Tibial nerve (tissue), 4 donors: Measurements from ENCODE around the gene HDDC3. TPM values are rescaled to one million over a fixed set of nuclear protein-coding genes. Genes with fewer than 3 reads are reported as not detected.

Experiments used
- DNase-seq, 2 donors: peaks; one replicate each; pipeline ENCODE4 v3.0.0-alpha.2; 2019; ENCODE audit warnings: low spot score in 2 of 2
- H3K27ac ChIP-seq, 4 donors: fragments of 200-600 bp; sonication (generic) in 3 of 4; one replicate each; pipeline ENCODE4 v1.5.1; 2017 to 2019; ENCODE audit warnings: mild to moderate bottlenecking in 1 of 4
- H3K27me3 ChIP-seq, 2 donors: fragments of 200-600 bp; sonication (generic) in 1 of 2; one replicate each; pipeline versions ENCODE4 v1.5.1 to v1.6.0; 2017 to 2019
- H3K36me3 ChIP-seq, 3 donors: fragments of 200-600 bp; sonication (generic); one replicate each; pipeline ENCODE4 v1.5.1; 2018 to 2019
- H3K4me1 ChIP-seq, 4 donors: fragments of 200-600 bp; sonication (generic) in 3 of 4; one replicate each; pipeline ENCODE4 v1.5.1; 2017 to 2019
- H3K4me3 ChIP-seq, 4 donors: fragments of 200-600 bp; sonication (generic) in 3 of 4; one replicate each; pipeline ENCODE4 v1.5.1; 2017 to 2019; ENCODE audit warnings: mild to moderate bottlenecking in 1 of 4, moderate library complexity in 1 of 4
- H3K9me3 ChIP-seq, 4 donors: fragments of 200-600 bp; sonication (generic) in 3 of 4; one replicate each; pipeline ENCODE4 v1.5.1; 2017 to 2019
- EP300 ChIP-seq, 2 donors: sonication (generic); formaldehyde crosslinking; IDR thresholded peaks; one replicate each; pipeline ENCODE4 v1.6.1; 2017; ENCODE audit warnings: antibody characterized with exemption in 2 of 2, mild to moderate bottlenecking in 1 of 2
- POLR2A ChIP-seq, 2 donors: fragments of 450-650 bp; IDR thresholded peaks; one replicate each; pipeline ENCODE4 v1.6.1; 2017; ENCODE audit warnings: antibody characterized with exemption in 2 of 2, mild to moderate bottlenecking in 2 of 2, moderate library complexity in 2 of 2
- WGBS, 2 donors: methylation state at CpG; one replicate each; pipeline ENCODE4 v1.1.5; 2018; 5-methylcytosine and 5-hydroxymethylcytosine counted together
- total RNA-seq, 4 donors: library from RNA; depleted of rRNA; stranded (reverse); fragments of >200 nt; gene quantifications; one replicate each; pipeline ENCODE4 v1.1.0, GENCODE V29; 2016
- TF ChIP-seq, protein P1 (sequence below), 5 experiments: fragments of 200-600 bp in 3 of 5; fragments of 450-650 bp in 2 of 5; sonication (generic) in 3 of 5; IDR thresholded peaks; one replicate each; pipeline ENCODE4 v1.5.1; 2016 to 2019; ENCODE audit warnings: antibody characterized with exemption in 5 of 5, mild to moderate bottlenecking in 3 of 5, moderate library complexity in 2 of 5

Gene HDDC3
- total RNA-seq, 4 donors from 2014 or later: 16.5 to 22.5 (median 18.7) TPM

- TF ChIP-seq POLR2A (IDR thresholded peaks at IDR 0.05) (no peak), EP300 (IDR thresholded peaks at IDR 0.05) (no peak)
- TF ChIP-seq, protein P1, sequence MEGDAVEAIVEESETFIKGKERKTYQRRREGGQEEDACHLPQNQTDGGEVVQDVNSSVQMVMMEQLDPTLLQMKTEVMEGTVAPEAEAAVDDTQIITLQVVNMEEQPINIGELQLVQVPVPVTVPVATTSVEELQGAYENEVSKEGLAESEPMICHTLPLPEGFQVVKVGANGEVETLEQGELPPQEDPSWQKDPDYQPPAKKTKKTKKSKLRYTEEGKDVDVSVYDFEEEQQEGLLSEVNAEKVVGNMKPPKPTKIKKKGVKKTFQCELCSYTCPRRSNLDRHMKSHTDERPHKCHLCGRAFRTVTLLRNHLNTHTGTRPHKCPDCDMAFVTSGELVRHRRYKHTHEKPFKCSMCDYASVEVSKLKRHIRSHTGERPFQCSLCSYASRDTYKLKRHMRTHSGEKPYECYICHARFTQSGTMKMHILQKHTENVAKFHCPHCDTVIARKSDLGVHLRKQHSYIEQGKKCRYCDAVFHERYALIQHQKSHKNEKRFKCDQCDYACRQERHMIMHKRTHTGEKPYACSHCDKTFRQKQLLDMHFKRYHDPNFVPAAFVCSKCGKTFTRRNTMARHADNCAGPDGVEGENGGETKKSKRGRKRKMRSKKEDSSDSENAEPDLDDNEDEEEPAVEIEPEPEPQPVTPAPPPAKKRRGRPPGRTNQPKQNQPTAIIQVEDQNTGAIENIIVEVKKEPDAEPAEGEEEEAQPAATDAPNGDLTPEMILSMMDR (IDR thresholded peaks at IDR 0.05): no peak
- Histone ChIP-seq H3K27ac (no peak overlapping the region), H3K4me3 (no peak overlapping the region), H3K27me3 (no peaks in the 10 kb centered on the region), H3K4me1 (no peaks in the 10 kb centered on the region), H3K9me3 (no peaks in the 10 kb centered on the region), H3K36me3 (peaks cover 0 to 100% (median 36%) of the 10 kb centered on the region in 3 donors)
- WGBS, 2 donors: 94 to 95% methylated on average over 2 to 8 of the region's 8 CpGs
- no peak for DNase-seq
Measured at GRCh38 chr15:90948506-90948905, 16.2 kb upstream of the HDDC3 start.

GRCh38 chr15:90947577-90948357 lies 15.4 kb upstream of the HDDC3 start:
- DNase-seq: no peak
- no peaks in the 10 kb centered on the region for H3K9me3 ChIP-seq
- no peak for TF ChIP-seq POLR2A (IDR thresholded peaks at IDR 0.05)
- no peak for TF ChIP-seq EP300 (IDR thresholded peaks at IDR 0.05)
- TF ChIP-seq, protein P1 (IDR thresholded peaks at IDR 0.05): no peak
- no peaks in the 10 kb centered on the region for H3K27me3 ChIP-seq
- no peak overlapping the region for H3K27ac ChIP-seq
- H3K36me3 ChIP-seq: peaks cover 0 to 100% (median 40%) of the 10 kb centered on the region in 3 donors
- H3K4me3 ChIP-seq: no peak overlapping the region
- H3K4me1 ChIP-seq: no peaks in the 10 kb centered on the region
- WGBS, 2 donors: 93% methylated on average over 15 to 16 of the region's 18 CpGs

- Histone ChIP-seq H3K4me3 (no peak overlapping the region), H3K27ac (no peak overlapping the region), H3K9me3 (no peaks in the 10 kb centered on the region), H3K36me3 (peaks cover 2 to 100% (median 43%) of the 10 kb centered on the region in 3 donors), H3K4me1 (no peaks in the 10 kb centered on the region), H3K27me3 (no peaks in the 10 kb centered on the region)
- no peak for DNase-seq
- WGBS, 2 donors: 90 to 95% methylated on average over 7 to 8 of the region's 8 CpGs
- TF ChIP-seq EP300 (IDR thresholded peaks at IDR 0.05) (no peak), POLR2A (IDR thresholded peaks at IDR 0.05) (no peak)
- TF ChIP-seq, protein P1 (IDR thresholded peaks at IDR 0.05): no peak
Measured at GRCh38 chr15:90946941-90947576, 14.7 kb upstream of the HDDC3 start.

DNA sequence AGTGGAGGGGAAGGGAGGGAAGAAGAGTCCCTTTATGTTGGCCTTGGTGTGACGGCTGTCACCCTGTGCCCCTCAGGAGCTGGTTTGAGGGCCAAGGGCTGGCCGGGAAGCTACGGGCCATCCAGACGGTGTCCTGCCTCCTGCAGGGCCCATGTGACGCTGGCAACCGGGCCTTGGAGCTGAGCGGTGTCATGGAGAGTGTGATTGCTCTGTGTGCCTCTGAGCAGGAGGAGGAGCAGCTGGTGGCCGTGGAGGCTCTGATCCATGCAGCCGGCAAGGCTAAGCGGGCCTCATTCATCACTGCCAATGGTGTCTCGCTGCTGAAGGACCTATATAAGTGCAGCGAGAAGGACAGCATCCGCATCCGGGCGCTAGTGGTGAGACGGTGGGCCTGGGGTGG lies 14.2 kb upstream of the HDDC3 start:
- H3K27ac ChIP-seq: no peak overlapping the region
- TF ChIP-seq, protein P1 (IDR thresholded peaks at IDR 0.05): no peak
- TF ChIP-seq POLR2A (IDR thresholded peaks at IDR 0.05): no peak
- TF ChIP-seq EP300 (IDR thresholded peaks at IDR 0.05): no peak
- H3K36me3 ChIP-seq: peaks cover 5 to 100% (median 45%) of the 10 kb centered on the region in 3 donors
- 89 to 93% methylated on average over 8 to 16 of the region's 16 CpGs for WGBS, 2 donors
- H3K9me3 ChIP-seq: no peaks in the 10 kb centered on the region
- DNase-seq: no peak
- no peak overlapping the region for H3K4me3 ChIP-seq
- H3K27me3 ChIP-seq: no peaks in the 10 kb centered on the region
- H3K4me1 ChIP-seq: no peaks in the 10 kb centered on the region

GRCh38 chr15:90945091-90945490 lies 12.7 kb upstream of the HDDC3 start:
- Histone ChIP-seq H3K4me1 (no peaks in the 10 kb centered on the region), H3K9me3 (no peaks in the 10 kb centered on the region), H3K36me3 (peaks cover 5 to 100% (median 55%) of the 10 kb centered on the region in 3 donors), H3K27ac (no peak overlapping the region), H3K4me3 (no peak overlapping the region), H3K27me3 (no peaks in the 10 kb centered on the region)
- no peak for DNase-seq
- WGBS, 2 donors: 88 to 96% methylated on average over 7 of the region's 7 CpGs
- TF ChIP-seq, protein P1 (IDR thresholded peaks at IDR 0.05): no peak
- no peak for TF ChIP-seq EP300 (IDR thresholded peaks at IDR 0.05)
- TF ChIP-seq POLR2A (IDR thresholded peaks at IDR 0.05): no peak
